Measurements from ENCODE around the gene WWOX.

Gene WWOX

GRCh38 chr16:78709137-78709884 is 609.9 kb downstream of the WWOX start:
- H3K4me3 ChIP-seq (ENCODE audit: low read depth in 1 of 2, low read length in 2 of 2): no peak overlapping the region
- no peak overlapping the region for H3K27ac ChIP-seq (ENCODE audit: low read length)
- TF ChIP-seq EZH2 (IDR thresholded peaks at IDR 0.05; ENCODE audit: borderline replicate concordance, low read depth, low read length, severe bottlenecking) (no peak), CTCF (IDR thresholded peaks at IDR 0.05; ENCODE audit: borderline replicate concordance, extremely low read depth, low read length, poor library complexity, severe bottlenecking) (no peak)
- H3K4me1 ChIP-seq (ENCODE audit: insufficient read depth, low read length): no peaks in the 10 kb centered on the region
- H3K27me3 ChIP-seq (ENCODE audit: insufficient read depth, low read length, poor library complexity): no peaks in the 10 kb centered on the region
- no peak overlapping the region for H3K9ac ChIP-seq (ENCODE audit: low read depth, low read length)
- H3K4me2 ChIP-seq (ENCODE audit: insufficient read depth, low read length): no peak overlapping the region
- no peaks in the 10 kb centered on the region for H3K36me3 ChIP-seq (ENCODE audit: insufficient read depth, low read length)
- ATAC-seq (ENCODE audit: insufficient read depth, low read depth): no peak
- no peaks in the 10 kb centered on the region for H3K79me2 ChIP-seq (ENCODE audit: insufficient read depth, low read length)
- H3K9me3 ChIP-seq (ENCODE audit: insufficient read depth, low read length, severe bottlenecking): no peaks in the 10 kb centered on the region
- no peaks in the 10 kb centered on the region for H4K20me1 ChIP-seq (ENCODE audit: insufficient read depth, low read length)
- H2AFZ ChIP-seq (ENCODE audit: low read depth, low read length): no peak overlapping the region
- DNase-seq: no peak

DNA sequence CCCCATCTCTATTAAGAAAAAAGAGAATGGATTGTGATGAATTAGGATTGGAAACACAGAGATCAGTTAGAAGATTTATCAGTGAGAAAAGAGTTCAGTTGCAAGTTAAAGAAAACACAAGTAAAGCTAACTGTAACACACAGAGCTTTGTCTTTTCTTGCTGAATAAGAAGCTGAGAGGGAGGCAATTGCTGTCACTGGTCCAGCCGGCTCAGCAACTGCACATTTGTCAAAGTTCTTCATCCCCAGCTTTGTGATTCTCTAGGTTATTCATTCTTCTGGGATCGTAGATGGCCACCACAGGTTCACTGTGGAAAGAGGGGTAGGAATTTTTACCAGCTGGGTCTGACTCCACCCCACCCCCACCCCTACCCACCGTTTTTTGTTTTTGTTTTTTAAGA is 615.7 kb downstream of the WWOX start:
- Histone ChIP-seq H3K27ac (ENCODE audit: low read length) (no peak overlapping the region), H3K27me3 (ENCODE audit: insufficient read depth, low read length, poor library complexity) (no peaks in the 10 kb centered on the region), H3K79me2 (ENCODE audit: insufficient read depth, low read length) (no peaks in the 10 kb centered on the region), H3K9ac (ENCODE audit: low read depth, low read length) (no peak overlapping the region), H3K4me2 (ENCODE audit: insufficient read depth, low read length) (no peak overlapping the region), H3K4me3 (ENCODE audit: low read depth in 1 of 2, low read length in 2 of 2) (no peak overlapping the region), H2AFZ (ENCODE audit: low read depth, low read length) (no peak overlapping the region), H4K20me1 (ENCODE audit: insufficient read depth, low read length) (no peaks in the 10 kb centered on the region), H3K36me3 (ENCODE audit: insufficient read depth, low read length) (no peaks in the 10 kb centered on the region), H3K4me1 (ENCODE audit: insufficient read depth, low read length) (no peaks in the 10 kb centered on the region), H3K9me3 (ENCODE audit: insufficient read depth, low read length, severe bottlenecking) (no peaks in the 10 kb centered on the region)
- DNase-seq (no peak), ATAC-seq (ENCODE audit: insufficient read depth, low read depth) (no peak)
- TF ChIP-seq CTCF (IDR thresholded peaks at IDR 0.05; ENCODE audit: borderline replicate concordance, extremely low read depth, low read length, poor library complexity, severe bottlenecking): no peak
- no peak for TF ChIP-seq EZH2 (IDR thresholded peaks at IDR 0.05; ENCODE audit: borderline replicate concordance, low read depth, low read length, severe bottlenecking)

DNA sequence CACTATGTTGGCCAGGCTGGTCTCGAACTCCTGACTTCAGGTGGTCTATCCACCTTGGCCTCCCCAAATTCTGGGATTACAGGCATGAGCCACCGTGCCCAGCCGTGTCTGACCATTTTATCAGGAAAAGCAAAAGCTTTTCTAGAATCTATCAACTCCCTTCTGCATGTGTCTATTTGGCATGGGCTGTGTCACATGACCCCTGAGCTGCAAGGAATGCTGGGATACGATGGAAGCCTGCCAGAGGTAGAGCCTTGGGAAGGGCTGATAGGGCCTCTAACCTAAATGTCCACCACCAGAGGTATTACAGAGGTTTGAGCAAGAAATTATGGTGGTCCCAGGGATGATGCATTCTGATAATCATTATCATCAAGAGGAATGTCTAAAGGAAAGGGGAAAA is 616.2 kb downstream of the WWOX start:
- no peaks in the 10 kb centered on the region for H3K79me2 ChIP-seq (ENCODE audit: insufficient read depth, low read length)

More for the DNA sequence above, 616.2 kb downstream of the WWOX start:
- TF ChIP-seq EZH2 (IDR thresholded peaks at IDR 0.05; ENCODE audit: borderline replicate concordance, low read depth, low read length, severe bottlenecking): no peak
- TF ChIP-seq CTCF (IDR thresholded peaks at IDR 0.05; ENCODE audit: borderline replicate concordance, extremely low read depth, low read length, poor library complexity, severe bottlenecking): no peak
- Histone ChIP-seq H2AFZ (ENCODE audit: low read depth, low read length) (no peak overlapping the region), H4K20me1 (ENCODE audit: insufficient read depth, low read length) (no peaks in the 10 kb centered on the region), H3K36me3 (ENCODE audit: insufficient read depth, low read length) (no peaks in the 10 kb centered on the region), H3K9ac (ENCODE audit: low read depth, low read length) (no peak overlapping the region), H3K27me3 (ENCODE audit: insufficient read depth, low read length, poor library complexity) (no peaks in the 10 kb centered on the region), H3K4me1 (ENCODE audit: insufficient read depth, low read length) (no peaks in the 10 kb centered on the region), H3K9me3 (ENCODE audit: insufficient read depth, low read length, severe bottlenecking) (no peaks in the 10 kb centered on the region), H3K4me2 (ENCODE audit: insufficient read depth, low read length) (no peak overlapping the region), H3K27ac (ENCODE audit: low read length) (no peak overlapping the region), H3K4me3 (ENCODE audit: low read depth in 1 of 2, low read length in 2 of 2) (no peak overlapping the region)
- no peak for ATAC-seq (ENCODE audit: insufficient read depth, low read depth)
- DNase-seq: no peak
